GM18502 (cell line): Measurements from ENCODE around the gene SLC30A3.

ENCODE experiments used
- ATAC-seq: cut with Tn5 transposase; IDR thresholded peaks from one replicate; pipeline ENCODE4 v1.9.1; 2021; ENCODE audit warnings: mild to moderate bottlenecking; ENCODE audit not compliant: unreplicated experiment, poor library complexity

The SLC30A3 gene

GRCh38 chr2:27263287-27264252, 723 bp upstream of the SLC30A3 start:
- ATAC-seq = no peak

- no peak for ATAC-seq
Observed at GRCh38 chr2:27261926-27262298, 935 bp downstream of the SLC30A3 start.

GRCh38 chr2:27261241-27261925, 1.5 kb downstream of the SLC30A3 start:
- ATAC-seq = no peak

GRCh38 chr2:27258051-27258450, 4.8 kb downstream of the SLC30A3 start:
- ATAC-seq = no peak

GRCh38 chr2:27256855-27257454, 5.9 kb downstream of the SLC30A3 start:
- no peak for ATAC-seq

GRCh38 chr2:27255660-27256059, 7.2 kb downstream of the SLC30A3 start:
- no peak for ATAC-seq

- no peak for ATAC-seq
Observed at GRCh38 chr2:27255187-27255586, 7.7 kb downstream of the SLC30A3 start.

GRCh38 chr2:27251766-27252165, 11.1 kb downstream of the SLC30A3 start:
- no peak for ATAC-seq

- ATAC-seq = no peak
Observed at GRCh38 chr2:27250652-27251379, 12.0 kb downstream of the SLC30A3 start.

GRCh38 chr2:27249891-27250651, 12.8 kb downstream of the SLC30A3 start:
- ATAC-seq = no peak

GRCh38 chr2:27249159-27249890, 13.5 kb downstream of the SLC30A3 start:
- no peak for ATAC-seq

GRCh38 chr2:27247893-27248292, 15.0 kb downstream of the SLC30A3 start:
- no peak for ATAC-seq

GRCh38 chr2:27245626-27246025, 17.2 kb downstream of the SLC30A3 start:
- no peak for ATAC-seq

GRCh38 chr2:27245116-27245515, 17.7 kb downstream of the SLC30A3 start:
- no peak for ATAC-seq

GRCh38 chr2:27243391-27244130, 19.3 kb downstream of the SLC30A3 start:
- ATAC-seq = no peak

- no peak for ATAC-seq
Observed at GRCh38 chr2:27242614-27242951, 20.3 kb downstream of the SLC30A3 start.

GRCh38 chr2:27241761-27242613, 20.9 kb downstream of the SLC30A3 start:
- no peak for ATAC-seq

GRCh38 chr2:27240406-27240805, 22.4 kb downstream of the SLC30A3 start:
- no peak for ATAC-seq
